ENCODE data around the gene SPATA4.

Gene SPATA4

GRCh38 chr4:176150704-176151103 lies 44.7 kb downstream of the SPATA4 start:
- ChIA-PET POLR2A (ENCODE audit: low non-redundant PET) (no interaction called here), CTCF (interaction anchor here (0.6 to 1.6 kb wide), 8 partner anchors 8 to 347 kb away, joined by 3 to 7 read pairs (median 4); partner anchors contain the start of gene SPCS3)
- H3K27ac ChIP-seq: no peak overlapping the region
- DNase-seq (ENCODE audit: low spot score): no peak
- TF ChIP-seq, protein P1, sequence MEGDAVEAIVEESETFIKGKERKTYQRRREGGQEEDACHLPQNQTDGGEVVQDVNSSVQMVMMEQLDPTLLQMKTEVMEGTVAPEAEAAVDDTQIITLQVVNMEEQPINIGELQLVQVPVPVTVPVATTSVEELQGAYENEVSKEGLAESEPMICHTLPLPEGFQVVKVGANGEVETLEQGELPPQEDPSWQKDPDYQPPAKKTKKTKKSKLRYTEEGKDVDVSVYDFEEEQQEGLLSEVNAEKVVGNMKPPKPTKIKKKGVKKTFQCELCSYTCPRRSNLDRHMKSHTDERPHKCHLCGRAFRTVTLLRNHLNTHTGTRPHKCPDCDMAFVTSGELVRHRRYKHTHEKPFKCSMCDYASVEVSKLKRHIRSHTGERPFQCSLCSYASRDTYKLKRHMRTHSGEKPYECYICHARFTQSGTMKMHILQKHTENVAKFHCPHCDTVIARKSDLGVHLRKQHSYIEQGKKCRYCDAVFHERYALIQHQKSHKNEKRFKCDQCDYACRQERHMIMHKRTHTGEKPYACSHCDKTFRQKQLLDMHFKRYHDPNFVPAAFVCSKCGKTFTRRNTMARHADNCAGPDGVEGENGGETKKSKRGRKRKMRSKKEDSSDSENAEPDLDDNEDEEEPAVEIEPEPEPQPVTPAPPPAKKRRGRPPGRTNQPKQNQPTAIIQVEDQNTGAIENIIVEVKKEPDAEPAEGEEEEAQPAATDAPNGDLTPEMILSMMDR (conservative IDR thresholded peaks at IDR 0.05; ENCODE audit: low read depth): no peak

- TF ChIP-seq, protein P1 (conservative IDR thresholded peaks at IDR 0.05; ENCODE audit: low read depth): peak; percentile 37
- peak; percentile 22 for DNase-seq (ENCODE audit: low spot score)
Measured at GRCh38 chr4:176150356-176150682, 45.1 kb downstream of the SPATA4 start.

DNA sequence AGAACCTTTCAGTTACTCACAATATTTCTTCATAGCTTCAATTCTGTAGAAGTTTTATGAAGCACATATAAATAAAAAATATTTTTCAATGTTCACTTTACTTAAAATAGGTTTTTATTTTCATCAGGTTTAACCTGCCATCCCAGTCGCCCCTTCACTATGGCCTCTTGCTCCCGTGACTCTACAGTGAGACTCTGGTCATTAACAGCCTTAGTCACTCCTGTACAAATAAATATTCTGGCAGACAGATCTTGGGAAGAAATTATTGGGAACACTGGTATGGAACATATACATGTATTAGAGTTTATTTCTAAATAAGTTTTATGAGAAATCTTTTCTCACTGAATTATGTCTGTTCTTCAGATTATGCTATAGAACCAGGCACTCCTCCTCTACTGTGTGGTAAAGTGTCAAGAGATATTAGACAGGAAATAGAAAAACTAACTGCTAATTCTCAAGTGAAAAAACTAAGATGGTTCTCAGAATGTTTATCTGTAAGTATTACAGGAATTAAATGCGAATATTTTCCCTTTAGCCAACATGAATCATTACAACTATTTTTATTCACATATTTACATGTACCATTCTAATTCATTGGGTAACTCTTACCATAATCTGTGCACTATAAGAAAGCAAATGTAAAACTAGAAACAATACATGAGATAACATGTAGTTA lies 45.6 kb downstream of the SPATA4 start:
- no peak overlapping the region for H3K27ac ChIP-seq
- CTCF ChIA-PET: interaction anchor here (0.7 to 1.4 kb wide), 5 partner anchors 9 to 191 kb away, joined by 3 to 6 read pairs (median 4); partner anchors contain the start of gene SPCS3
- TF ChIP-seq, protein P1 (conservative IDR thresholded peaks at IDR 0.05; ENCODE audit: low read depth): no peak
- POLR2A ChIA-PET (ENCODE audit: low non-redundant PET): no interaction called here
- no peak for DNase-seq (ENCODE audit: low spot score)

More at GRCh38 chr4:176150356-176150682, 45.1 kb downstream of the SPATA4 start:
- H3K27ac ChIP-seq: no peak overlapping the region
- ChIA-PET POLR2A (ENCODE audit: low non-redundant PET) (no interaction called here), CTCF (interaction anchor here (0.6 to 1.4 kb wide), 7 partner anchors 9 to 347 kb away, joined by 3 to 6 read pairs (median 4); partner anchors contain the start of gene SPCS3)

- CTCF ChIA-PET: interaction anchor here (0.6 kb wide), 1 partner anchor 11 kb away, joined by 3 read pairs; no protein-coding TSS in a partner anchor
- POLR2A ChIA-PET (ENCODE audit: low non-redundant PET): no interaction called here
- no peak for DNase-seq (ENCODE audit: low spot score)
- TF ChIP-seq, protein P1 (conservative IDR thresholded peaks at IDR 0.05; ENCODE audit: low read depth): no peak
- no peak overlapping the region for H3K27ac ChIP-seq
Measured at GRCh38 chr4:176142253-176142652, 53.1 kb downstream of the SPATA4 start.

- no peak for DNase-seq (ENCODE audit: low spot score)
- ChIA-PET POLR2A (ENCODE audit: low non-redundant PET) (no interaction called here), CTCF (no interaction called here)
- no peak overlapping the region for H3K27ac ChIP-seq
- TF ChIP-seq, protein P1 (conservative IDR thresholded peaks at IDR 0.05; ENCODE audit: low read depth): no peak
Measured at GRCh38 chr4:176139518-176139917, 55.9 kb downstream of the SPATA4 start.

DNA sequence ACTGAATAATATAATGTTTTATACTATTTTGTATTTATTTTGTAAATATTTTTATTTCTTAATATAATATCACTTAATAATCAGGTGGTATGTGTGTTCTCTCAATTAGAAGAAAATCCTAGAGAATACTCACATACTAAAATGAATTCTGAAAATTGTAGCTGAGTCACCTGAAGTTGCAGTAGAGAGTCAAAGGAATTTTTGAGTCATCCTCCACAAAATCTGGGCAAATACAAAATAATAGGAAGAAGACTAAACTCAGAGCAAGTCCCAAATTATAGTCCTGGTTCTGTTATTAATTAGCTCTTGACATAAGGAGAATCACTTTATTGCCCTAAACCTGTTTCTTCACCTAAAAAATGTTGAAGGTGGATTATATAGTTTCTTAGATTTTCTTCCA lies 57.8 kb downstream of the SPATA4 start:
- TF ChIP-seq, protein P1 (conservative IDR thresholded peaks at IDR 0.05; ENCODE audit: low read depth): no peak
- ChIA-PET CTCF (interaction anchor here (0.7 kb wide), 1 partner anchor 84 kb away, joined by 3 read pairs; no protein-coding TSS in a partner anchor), POLR2A (ENCODE audit: low non-redundant PET) (no interaction called here)
- DNase-seq (ENCODE audit: low spot score): peak; percentile 4
- no peak overlapping the region for H3K27ac ChIP-seq

Data from RWPE1 (cell line).